Inferior parietal cortex (tissue), 1 donor: ENCODE measurements around the gene UBC.

Experiments
- DNase-seq: peaks from one replicate; pipeline ENCODE4 v3.0.0-alpha.2; 2016; ENCODE audit errors: extremely low spot score

Gene UBC

GRCh38 chr12:124864326-124864752 is 50.1 kb downstream of the UBC start:
- DNase-seq: no peak

- peak; percentile 69 for DNase-seq
These were observed 50.8 kb downstream of the UBC start, which contains the start of gene SCARB1 for GRCh38 chr12:124863416-124864325. SCARB1 (minus strand) TSS chr12:124863864; CDS start chr12:124863720, 144 bp downstream.

GRCh38 chr12:124862768-124863415 is 51.6 kb downstream of the UBC start:
- DNase-seq: peak; percentile 52

- no peak for DNase-seq
These were observed 52.4 kb downstream of the UBC start for GRCh38 chr12:124861898-124862676.
